ENCODE measurements around the gene NR1H2. TPM values are rescaled to one million over a fixed set of nuclear protein-coding genes. Genes with fewer than 3 reads are reported as not detected.

Gene NR1H2
- total RNA-seq = 38.3 and 44.9 TPM in 2 replicates

DNA sequence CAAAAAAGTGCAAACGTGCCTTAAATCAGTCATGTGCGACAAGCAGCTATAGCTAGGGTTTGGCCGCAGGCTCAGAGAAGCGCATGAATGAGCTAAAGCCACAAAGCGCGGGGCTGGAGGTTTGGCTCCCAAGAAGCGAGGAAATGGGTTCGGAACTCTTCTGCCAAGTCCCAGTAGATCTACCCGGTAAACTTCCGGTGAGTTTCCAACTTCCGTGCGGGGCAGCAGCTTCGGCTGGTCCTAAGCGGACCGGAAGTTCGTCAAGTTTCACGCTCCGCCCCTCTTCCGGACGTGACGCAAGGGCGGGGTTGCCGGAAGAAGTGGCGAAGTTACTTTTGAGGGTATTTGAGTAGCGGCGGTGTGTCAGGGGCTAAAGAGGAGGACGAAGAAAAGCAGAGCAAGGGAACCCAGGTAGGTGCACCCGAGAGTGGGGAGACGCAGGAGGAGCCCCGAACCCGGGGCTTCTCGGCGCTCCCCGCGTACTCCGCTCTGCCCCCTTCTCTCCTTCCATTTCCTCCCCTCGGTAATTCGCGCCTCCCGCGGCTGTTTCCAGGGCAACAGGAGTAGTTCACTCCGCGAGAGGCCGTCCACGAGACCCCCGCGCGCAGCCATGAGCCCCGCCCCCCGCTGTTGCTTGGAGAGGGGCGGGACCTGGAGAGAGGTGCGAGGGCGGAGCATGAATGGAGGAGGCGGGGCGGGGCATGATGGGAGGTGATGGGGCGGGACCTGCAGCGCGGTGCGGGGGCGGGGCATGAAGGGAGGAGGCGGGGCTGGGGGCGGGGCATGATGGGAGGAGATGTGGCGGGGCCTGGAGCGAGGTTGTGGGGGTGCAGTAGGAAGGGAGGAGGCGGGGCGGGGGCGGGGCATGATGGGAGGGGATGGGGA lies at the start of gene NR1H2:
Gene NR1H2, plus strand, starts transcription at position 292 of the 885 bp plus-strand sequence. CDS start 1,149 bp downstream, outside the sequence.

GRCh38 chr19:50329146-50329925 lies 46.9 kb upstream of the NR1H2 start, which contains the start of gene KCNC3:
Gene KCNC3, minus strand, starts transcription at chr19:50329377. Its CDS starts 295 bp downstream, at chr19:50329082.

GRCh38 chr19:50365434-50366306 lies 10.6 kb upstream of the NR1H2 start, which contains the start of gene NAPSA:
Gene NAPSA, minus strand, starts transcription at chr19:50365639. Its CDS starts 18 bp downstream, at chr19:50365621.

GRCh38 chr19:50383852-50384684 lies 7.8 kb downstream of the NR1H2 start, which contains the start of gene POLD1:
Gene POLD1, plus strand, starts transcription at chr19:50384347. Its CDS starts 14,505 bp downstream, at chr19:50398852.

GRCh38 chr19:50418176-50419021 lies 42.1 kb downstream of the NR1H2 start, which contains the start of gene SPIB:
Gene SPIB, plus strand, starts transcription at chr19:50418938. Its CDS starts 25 bp downstream, at chr19:50418963.

DNA sequence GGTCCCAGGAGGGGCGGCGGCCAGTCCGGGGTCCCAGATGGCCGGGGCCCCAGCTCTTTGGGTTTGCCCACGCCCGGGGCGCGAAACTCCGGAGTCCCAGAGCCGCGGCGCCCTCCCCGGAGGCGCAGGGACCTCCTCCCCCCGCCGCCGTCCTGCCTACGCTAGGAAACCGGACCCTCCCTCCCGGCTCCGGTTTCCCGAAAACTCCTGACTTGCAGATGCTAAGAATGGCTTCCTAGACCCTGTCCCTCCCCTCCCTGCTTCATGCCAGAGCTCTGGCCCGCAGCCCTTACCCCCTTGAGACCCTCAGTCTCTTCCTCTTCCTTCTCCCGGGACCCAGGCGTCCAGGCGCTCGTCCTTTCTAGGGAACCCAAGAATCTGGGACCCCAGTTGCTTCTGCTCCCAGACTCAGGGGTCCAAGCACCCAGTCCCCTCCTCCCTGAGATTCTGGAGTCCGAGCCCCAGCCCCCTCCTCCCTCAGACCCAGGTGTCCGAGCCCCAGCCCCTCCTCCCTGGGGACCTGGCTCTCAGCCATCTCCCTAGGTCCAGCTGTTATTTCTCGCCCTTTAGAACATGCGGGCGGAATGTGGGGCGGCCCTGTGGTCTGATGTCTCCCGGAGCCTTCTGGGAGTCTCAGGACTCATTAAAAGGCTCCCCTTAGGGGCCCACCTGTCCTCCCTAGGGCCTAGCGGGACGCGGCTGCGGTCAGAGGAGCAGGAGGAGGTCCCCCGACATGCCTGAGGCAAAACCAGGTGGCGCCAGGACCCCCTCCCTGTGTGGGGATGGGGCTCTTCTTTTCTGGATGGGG lies 56.2 kb downstream of the NR1H2 start, which contains the start of gene MYBPC2:
Gene MYBPC2, plus strand, starts transcription at position 672 of the 808 bp plus-strand sequence. Its CDS starts 62 bp downstream, at position 734.

Other genes with a start within 250 kb of the NR1H2 start
- gene IZUMO2, start 213.2 kb upstream of the NR1H2 start, total RNA-seq = not detected in 2 replicates
- not detected in 2 replicates for gene MYH14, start 172.8 kb upstream of the NR1H2 start, total RNA-seq
- under 0.01 and 0.07 TPM in 2 replicates for gene KCNC3, start 47.1 kb upstream of the NR1H2 start, total RNA-seq
- gene NAPSA, start 10.8 kb upstream of the NR1H2 start, total RNA-seq = not detected in 2 replicates
- gene POLD1, start 7.9 kb downstream of the NR1H2 start, total RNA-seq = 38.3 and 58.6 TPM in 2 replicates
- not detected in 2 replicates for gene SPIB, start 42.5 kb downstream of the NR1H2 start, total RNA-seq
- not detected in 2 replicates for gene MYBPC2, start 56.4 kb downstream of the NR1H2 start, total RNA-seq
- 36.2 and 38.3 TPM in 2 replicates for gene EMC10, start 100.0 kb downstream of the NR1H2 start, total RNA-seq
- not detected in 2 replicates for gene GARIN5A, start 100.4 kb downstream of the NR1H2 start, total RNA-seq
- gene JOSD2, start 134.7 kb downstream of the NR1H2 start, total RNA-seq = 11.0 and 14.4 TPM in 2 replicates
- not detected in 2 replicates for gene ASPDH, start 137.5 kb downstream of the NR1H2 start, total RNA-seq
- gene LRRC4B, start 192.0 kb downstream of the NR1H2 start, total RNA-seq = under 0.01 and 0.07 TPM in 2 replicates